Measurements from ENCODE around the gene KLK2. TPM values are rescaled to one million over a fixed set of nuclear protein-coding genes. Genes with fewer than 3 reads are reported as not detected.

Gene KLK2
- total and polyA plus RNA-seq, 2 of the 4 experiments (the other 2 are of a cell fraction): not detected

- BruUV-seq (replicated peaks): no TSS peak
- H3K4me3 ChIP-seq (ENCODE audit: insufficient read depth, low read depth, low read length): no peak overlapping the region
- ATAC-seq (ENCODE audit: low read depth) (no peak), DNase-seq (no peak)
- H3K79me1 ChIP-seq (ENCODE audit: low read depth in 1 of 2, low read length in 2 of 2): no peaks in the 10 kb centered on the region
- no peaks in the 10 kb centered on the region for H3K4me1 ChIP-seq (ENCODE audit: control insufficient read depth, insufficient read depth, low read length)
- no peak overlapping the region for H3K9ac ChIP-seq (ENCODE audit: low read depth, low read length)
- no peak overlapping the region for H3K4ac ChIP-seq (ENCODE audit: low read depth, low read length)
- CTCF ChIA-PET: no interaction called here
- no peaks in the 10 kb centered on the region for H3K36me3 ChIP-seq (ENCODE audit: control insufficient read depth, insufficient read depth, low read length)
- no peak overlapping the region for H2AFZ ChIP-seq (replicated peaks; ENCODE audit: low read length, poor library complexity)
- H2BK20ac ChIP-seq (ENCODE audit: low read depth, low read length): no peak overlapping the region
- H3K56ac ChIP-seq (ENCODE audit: extremely low read depth, insufficient read depth, low read length): no peak overlapping the region
- H2AK9ac ChIP-seq (replicated peaks; ENCODE audit: low read depth, low read length, poor library complexity): no peak overlapping the region
- no peak overlapping the region for H2BK15ac ChIP-seq (ENCODE audit: low read depth, low read length)
- no peak overlapping the region for H3K18ac ChIP-seq (ENCODE audit: low read depth, low read length)
- in situ Hi-C loops (cut with MboI; ENCODE audit: low sequenced_read_pairs): no loop called here
- no peak overlapping the region for H3K14ac ChIP-seq (replicated peaks; ENCODE audit: low read depth, low read length)
- no peak overlapping the region for H3K23ac ChIP-seq (ENCODE audit: low read depth, low read length)
- no peak overlapping the region for H4K91ac ChIP-seq (ENCODE audit: insufficient read depth, low read depth, low read length)
- H3K27ac ChIP-seq (ENCODE audit: insufficient read depth, low read length): no peak overlapping the region
- intact Hi-C loops (cut with micrococcal nuclease): no loop called here
- 73% methylated on average over 4 of the region's 8 CpGs; no CpG with 5 or more reads in 1 of the 2 experiments for WGBS, 2 experiments (ENCODE audit: extremely low coverage in 2 of 2, insufficient read length in 1 of 2)
- H2AK5ac ChIP-seq (ENCODE audit: low read depth, low read length): no peak overlapping the region
- no peak overlapping the region for H4K8ac ChIP-seq (ENCODE audit: low read depth in 2 of 2, low read length in 2 of 2)
- dilution Hi-C loops (cut with HindIII; ENCODE audit: low sequenced_read_pairs, unreplicated experiment): no loop called here
- no peaks in the 10 kb centered on the region for H3K9me1 ChIP-seq (ENCODE audit: insufficient read depth, low read length)
- no peak overlapping the region for H3K4me2 ChIP-seq (ENCODE audit: low read depth, low read length)
- H3K9me3 ChIP-seq (ENCODE audit: control insufficient read depth, insufficient read depth, low read length): no peaks in the 10 kb centered on the region
- H2BK120ac ChIP-seq (ENCODE audit: low read depth, low read length): no peak overlapping the region
- H4K20me1 ChIP-seq (ENCODE audit: insufficient read depth, low read length): no peaks in the 10 kb centered on the region
- TF ChIP-seq SMC3 (IDR thresholded peaks at IDR 0.05; ENCODE audit: low read depth, low read length) (no peak), MAFK (IDR thresholded peaks at IDR 0.05; ENCODE audit: low read depth, low read length) (no peak), BHLHE40 (IDR thresholded peaks at IDR 0.05; ENCODE audit: low read depth, low read length) (no peak), CTCF (conservative IDR thresholded peaks at IDR 0.05; ENCODE audit: low read depth, low read length) (no peak), RAD21 (IDR thresholded peaks at IDR 0.05; ENCODE audit: low read length) (no peak), CHD1 (IDR thresholded peaks at IDR 0.05; ENCODE audit: low read depth, low read length) (no peak), ELK1 (IDR thresholded peaks at IDR 0.05; ENCODE audit: borderline replicate concordance, low read depth, low read length) (no peak), FOS (IDR thresholded peaks at IDR 0.05; ENCODE audit: low read depth, low read length) (no peak), CEBPB (IDR thresholded peaks at IDR 0.05; ENCODE audit: low read depth, low read length) (no peak)
- TF ChIP-seq, protein P1, sequence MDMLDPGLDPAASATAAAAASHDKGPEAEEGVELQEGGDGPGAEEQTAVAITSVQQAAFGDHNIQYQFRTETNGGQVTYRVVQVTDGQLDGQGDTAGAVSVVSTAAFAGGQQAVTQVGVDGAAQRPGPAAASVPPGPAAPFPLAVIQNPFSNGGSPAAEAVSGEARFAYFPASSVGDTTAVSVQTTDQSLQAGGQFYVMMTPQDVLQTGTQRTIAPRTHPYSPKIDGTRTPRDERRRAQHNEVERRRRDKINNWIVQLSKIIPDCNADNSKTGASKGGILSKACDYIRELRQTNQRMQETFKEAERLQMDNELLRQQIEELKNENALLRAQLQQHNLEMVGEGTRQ (IDR thresholded peaks at IDR 0.05; ENCODE audit: low read depth, low read length): no peak
- POLR2A ChIA-PET (ENCODE audit: unreplicated experiment): no interaction called here
- H2BK5ac ChIP-seq (ENCODE audit: low read depth, low read length, poor library complexity, severe bottlenecking): no peak overlapping the region
- H4K5ac ChIP-seq (ENCODE audit: low read depth, low read length): no peak overlapping the region
- H3K27me3 ChIP-seq (ENCODE audit: control insufficient read depth, insufficient read depth, low read length): no peaks in the 10 kb centered on the region; the same call in 1 of the 2 replicates
Observed at GRCh38 chr19:50832666-50833065, 40.6 kb upstream of the KLK2 start.
